AG10803 (cell line): Measurements from ENCODE around the gene LOXL1.
A peak's percentile ranks its signal among the peaks of the same experiment; 100 is the strongest.

Source experiments
- DNase-seq: peaks from one replicate; pipeline ENCODE4 v3.0.0; 2010; ENCODE audit warnings: low read depth
- H3K4me3 ChIP-seq: 2 replicates; pipeline ENCODE4 v1.5.1; 2011; ENCODE audit warnings: mild to moderate bottlenecking, low read length, control low read depth
- TF ChIP-seq, protein P1 (sequence below): conservative IDR thresholded peaks from 2 replicates; pipeline ENCODE4 v1.5.1; 2011; ENCODE audit warnings: mild to moderate bottlenecking, low read length, control low read depth, inconsistent platforms

LOXL1 gene

GRCh38 chr15:73926219-73927002 lies at the start of gene LOXL1:
Gene LOXL1, plus strand, starts transcription at chr15:73926462. Its CDS starts 322 bp downstream, at chr15:73926784.
- DNase-seq, result peak; percentile 92
- H3K4me3 ChIP-seq, result peak within 1 kb of the TSS; percentile 90
- TF ChIP-seq, protein P1, sequence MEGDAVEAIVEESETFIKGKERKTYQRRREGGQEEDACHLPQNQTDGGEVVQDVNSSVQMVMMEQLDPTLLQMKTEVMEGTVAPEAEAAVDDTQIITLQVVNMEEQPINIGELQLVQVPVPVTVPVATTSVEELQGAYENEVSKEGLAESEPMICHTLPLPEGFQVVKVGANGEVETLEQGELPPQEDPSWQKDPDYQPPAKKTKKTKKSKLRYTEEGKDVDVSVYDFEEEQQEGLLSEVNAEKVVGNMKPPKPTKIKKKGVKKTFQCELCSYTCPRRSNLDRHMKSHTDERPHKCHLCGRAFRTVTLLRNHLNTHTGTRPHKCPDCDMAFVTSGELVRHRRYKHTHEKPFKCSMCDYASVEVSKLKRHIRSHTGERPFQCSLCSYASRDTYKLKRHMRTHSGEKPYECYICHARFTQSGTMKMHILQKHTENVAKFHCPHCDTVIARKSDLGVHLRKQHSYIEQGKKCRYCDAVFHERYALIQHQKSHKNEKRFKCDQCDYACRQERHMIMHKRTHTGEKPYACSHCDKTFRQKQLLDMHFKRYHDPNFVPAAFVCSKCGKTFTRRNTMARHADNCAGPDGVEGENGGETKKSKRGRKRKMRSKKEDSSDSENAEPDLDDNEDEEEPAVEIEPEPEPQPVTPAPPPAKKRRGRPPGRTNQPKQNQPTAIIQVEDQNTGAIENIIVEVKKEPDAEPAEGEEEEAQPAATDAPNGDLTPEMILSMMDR, result no peak; the same call in 1 of the 2 replicates

DNA sequence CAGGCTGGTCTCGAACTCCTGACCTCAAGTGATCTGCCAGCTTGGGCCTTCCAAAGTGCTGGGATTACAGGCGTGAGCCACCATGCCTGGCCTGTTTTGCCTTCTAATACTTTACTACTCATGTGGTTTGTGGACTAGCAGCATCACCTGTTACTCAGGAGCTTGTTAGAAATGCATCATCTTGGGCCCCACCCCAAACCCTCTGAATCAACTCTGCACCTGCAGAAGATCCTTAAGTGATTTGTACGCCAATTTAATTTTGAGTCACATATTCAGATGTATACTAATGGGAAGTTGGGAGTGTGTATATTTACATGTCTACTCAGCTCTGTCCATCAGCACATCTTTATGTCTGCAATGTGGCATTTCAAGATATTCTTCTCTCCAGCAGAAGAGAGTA lies 46.8 kb upstream of the LOXL1 start:
- no peak overlapping the region for H3K4me3 ChIP-seq
- DNase-seq, result no peak
- TF ChIP-seq, protein P1, result no peak

DNA sequence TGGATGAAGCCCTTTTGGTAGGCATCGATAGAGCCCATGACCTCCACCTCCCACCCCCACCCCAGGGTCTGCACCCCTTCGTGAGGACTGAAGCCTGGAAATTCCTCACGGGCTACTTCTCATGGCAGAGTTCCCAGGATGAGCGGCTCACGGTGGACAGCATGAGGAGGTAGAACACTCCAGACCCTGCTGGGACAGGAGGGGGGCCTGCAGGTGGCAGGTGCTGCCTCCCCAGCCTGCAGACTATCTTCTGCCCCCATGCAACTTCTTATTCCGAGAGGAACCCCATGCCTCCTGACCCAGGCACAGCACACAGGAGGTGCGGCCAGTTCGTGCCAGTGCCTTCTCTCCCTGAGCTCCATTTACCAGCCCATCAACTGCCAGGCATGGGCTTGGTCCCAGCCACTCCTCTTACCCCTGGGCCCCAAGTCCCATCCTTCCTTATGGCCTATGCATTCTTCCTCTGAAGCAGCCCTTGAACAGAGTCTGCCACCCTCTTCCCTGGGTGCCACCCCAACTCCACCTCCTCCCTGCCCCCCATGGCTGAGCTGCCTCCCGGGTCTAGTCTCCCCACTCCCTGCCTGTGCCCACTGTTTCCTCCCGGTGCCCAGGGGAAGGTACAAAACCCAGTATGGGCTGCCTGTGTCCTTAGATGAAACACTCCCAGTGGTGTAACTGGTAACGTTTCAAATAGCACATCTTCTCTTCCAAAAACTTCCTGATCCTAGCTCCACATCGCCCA lies 44.5 kb upstream of the LOXL1 start:
- no peak overlapping the region for H3K4me3 ChIP-seq
- DNase-seq, result no peak
- TF ChIP-seq, protein P1, result no peak

- TF ChIP-seq, protein P1, result no peak
- DNase-seq, result no peak
- H3K4me3 ChIP-seq, result no peak overlapping the region
These were observed 43.4 kb upstream of the LOXL1 start for GRCh38 chr15:73882761-73883419.

DNA sequence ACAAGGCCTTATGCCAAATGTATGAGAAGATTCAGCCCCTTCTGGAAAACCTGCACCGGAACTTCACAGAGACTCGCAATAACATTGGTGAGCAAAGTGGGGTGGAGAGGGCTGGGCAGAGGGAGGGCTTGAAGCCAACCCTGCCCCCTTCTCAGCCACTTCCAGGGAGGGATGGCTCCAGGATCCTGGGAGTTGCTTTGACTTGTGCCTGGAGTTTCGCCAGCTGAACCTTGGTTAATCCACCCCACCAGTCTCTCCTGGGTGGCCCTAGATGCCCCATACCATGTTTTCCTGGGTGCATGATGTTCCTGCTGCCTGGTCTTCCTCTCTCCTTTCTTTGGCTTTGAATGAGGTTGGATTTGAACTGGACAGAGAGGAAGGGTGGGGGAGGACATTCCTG lies 42.1 kb upstream of the LOXL1 start:
- no peak for DNase-seq
- TF ChIP-seq, protein P1, result no peak
- no peak overlapping the region for H3K4me3 ChIP-seq

- no peak for DNase-seq
- TF ChIP-seq, protein P1, result no peak
- no peak overlapping the region for H3K4me3 ChIP-seq
These were observed 40.1 kb upstream of the LOXL1 start for GRCh38 chr15:73885954-73886700.
